Stimulated activated CD8-positive, alpha-beta memory T cell treated with anti-CD3 and anti-CD28 coated beads, Interleukin-4, amount 100 ng/mL, for 4 hours (primary cell): ENCODE measurements around the gene GADD45A.
A peak's percentile ranks its signal among the peaks of the same experiment; 100 is the strongest.
"Not testable (repeated sequence)": the region's sequence is repeated elsewhere in the genome, so short reads cannot be mapped to it uniquely, and the experiment has no call there.

ENCODE experiments used
- DNase-seq, 2 donors: peaks; one replicate each; pipeline ENCODE4 v3.0.0-alpha.2; 2020; ENCODE audit warnings: low read depth in 2 of 2, low spot score in 1 of 2

Gene GADD45A

GRCh38 chr1:67685067-67685557 lies at the start of gene GADD45A:
TSS of gene GADD45A (plus strand) at chr1:67685201. CDS start at chr1:67685495, 294 bp downstream.
- peak; percentile 82 to 89 for DNase-seq

GRCh38 chr1:67636146-67636545 lies 48.9 kb upstream of the GADD45A start:
- no peak for DNase-seq

- DNase-seq, result no peak
Measured at GRCh38 chr1:67639361-67639760, 45.6 kb upstream of the GADD45A start.

GRCh38 chr1:67642629-67643028 lies 42.4 kb upstream of the GADD45A start:
- no peak for DNase-seq

GRCh38 chr1:67644566-67644965 lies 40.4 kb upstream of the GADD45A start:
- DNase-seq, result no peak

GRCh38 chr1:67645495-67646144 lies 39.4 kb upstream of the GADD45A start:
- DNase-seq, result no peak

GRCh38 chr1:67646145-67647035 lies 38.6 kb upstream of the GADD45A start:
- no peak for DNase-seq

- no peak for DNase-seq
Measured at GRCh38 chr1:67647036-67647798, 37.8 kb upstream of the GADD45A start.

- DNase-seq, result no peak
Measured at GRCh38 chr1:67647814-67648358, 37.1 kb upstream of the GADD45A start.

- DNase-seq, result no peak
Measured at GRCh38 chr1:67648582-67649326, 36.2 kb upstream of the GADD45A start.

GRCh38 chr1:67650061-67650460 lies 34.9 kb upstream of the GADD45A start:
- no peak for DNase-seq

- DNase-seq, result no peak
Measured at GRCh38 chr1:67651031-67651430, 34.0 kb upstream of the GADD45A start.

GRCh38 chr1:67652800-67653199 lies 32.2 kb upstream of the GADD45A start:
- no peak for DNase-seq

GRCh38 chr1:67653304-67653703 lies 31.7 kb upstream of the GADD45A start:
- no peak for DNase-seq

GRCh38 chr1:67655581-67655980 lies 29.4 kb upstream of the GADD45A start:
- no peak for DNase-seq

- DNase-seq, result not testable (repeated sequence)
Measured at GRCh38 chr1:67657152-67657551, 27.8 kb upstream of the GADD45A start.

GRCh38 chr1:67659229-67659628 lies 25.8 kb upstream of the GADD45A start:
- no peak for DNase-seq

- DNase-seq, result no peak
Measured at GRCh38 chr1:67662884-67663283, 22.1 kb upstream of the GADD45A start.

- DNase-seq, result no peak
Measured at GRCh38 chr1:67664048-67664447, 21.0 kb upstream of the GADD45A start.

GRCh38 chr1:67665307-67665706 lies 19.7 kb upstream of the GADD45A start:
- not testable (repeated sequence) for DNase-seq
